Vagina (tissue), 2 donors: ENCODE data around the gene GRHL3. TPM values are rescaled to one million over a fixed set of nuclear protein-coding genes. Genes with fewer than 3 reads are reported as not detected.

Experiments used
- DNase-seq, 2 donors: peaks; one replicate each; pipeline ENCODE4 v3.0.0-alpha.2; 2017; ENCODE audit errors: extremely low spot score in 2 of 2
- H3K27ac ChIP-seq: fragments of 200-600 bp; sonication (generic); one replicate; pipeline ENCODE4 v1.5.1; 2019
- H3K27me3 ChIP-seq: fragments of 200-600 bp; sonication (generic); one replicate; pipeline ENCODE4 v1.5.1; 2019
- H3K36me3 ChIP-seq, 2 donors: fragments of 200-600 bp; sonication (generic); one replicate each; pipeline ENCODE4 v1.5.1; 2017 to 2019
- H3K4me1 ChIP-seq: fragments of 200-600 bp; sonication (generic); one replicate; pipeline ENCODE4 v1.5.1; 2019
- H3K4me3 ChIP-seq, 2 donors: fragments of 200-600 bp; sonication (generic); 1 replicate in 1 of 2; 2 replicates in 1 of 2; pipeline ENCODE4 v1.5.1; 2016 to 2019
- H3K9me3 ChIP-seq: fragments of 200-600 bp; sonication (generic); one replicate; pipeline ENCODE4 v1.5.1; 2019
- POLR2A ChIP-seq, 2 donors: fragments of 450-650 bp; IDR thresholded peaks; one replicate each; pipeline ENCODE4 v1.6.1; 2017; ENCODE audit warnings: antibody characterized with exemption in 2 of 2, mild to moderate bottlenecking in 2 of 2, moderate library complexity in 2 of 2
- POLR2AphosphoS5 ChIP-seq, 2 donors: sonication (generic); formaldehyde crosslinking; IDR thresholded peaks; one replicate each; pipeline ENCODE4 v1.9.0; 2017; ENCODE audit warnings: antibody characterized with exemption in 2 of 2, mild to moderate bottlenecking in 2 of 2, low read depth in 1 of 2; ENCODE audit not compliant: insufficient read depth in 1 of 2
- intact Hi-C: fragments of 100-400 bp; cut with DNase I; formaldehyde crosslinking; loops from one replicate; pipeline ENCODE4 v1.15.1; 2023
- total RNA-seq: library from RNA; depleted of rRNA; stranded (reverse); fragments of >200 nt; gene quantifications from one replicate; pipeline ENCODE4 v1.2.3, GENCODE V29; 2016
- TF ChIP-seq, protein P1 (sequence below), 3 experiments: fragments of 450-650 bp in 2 of 3; fragments of 200-600 bp in 1 of 3; sonication (generic) in 1 of 3; IDR thresholded peaks; one replicate each; pipeline ENCODE4 v1.5.1; 2017 to 2019; ENCODE audit warnings: antibody characterized with exemption in 3 of 3, mild to moderate bottlenecking in 2 of 3, moderate library complexity in 2 of 3

The GRHL3 gene
- total RNA-seq, 1 donor from 2014 or later = 58.7 TPM

DNA sequence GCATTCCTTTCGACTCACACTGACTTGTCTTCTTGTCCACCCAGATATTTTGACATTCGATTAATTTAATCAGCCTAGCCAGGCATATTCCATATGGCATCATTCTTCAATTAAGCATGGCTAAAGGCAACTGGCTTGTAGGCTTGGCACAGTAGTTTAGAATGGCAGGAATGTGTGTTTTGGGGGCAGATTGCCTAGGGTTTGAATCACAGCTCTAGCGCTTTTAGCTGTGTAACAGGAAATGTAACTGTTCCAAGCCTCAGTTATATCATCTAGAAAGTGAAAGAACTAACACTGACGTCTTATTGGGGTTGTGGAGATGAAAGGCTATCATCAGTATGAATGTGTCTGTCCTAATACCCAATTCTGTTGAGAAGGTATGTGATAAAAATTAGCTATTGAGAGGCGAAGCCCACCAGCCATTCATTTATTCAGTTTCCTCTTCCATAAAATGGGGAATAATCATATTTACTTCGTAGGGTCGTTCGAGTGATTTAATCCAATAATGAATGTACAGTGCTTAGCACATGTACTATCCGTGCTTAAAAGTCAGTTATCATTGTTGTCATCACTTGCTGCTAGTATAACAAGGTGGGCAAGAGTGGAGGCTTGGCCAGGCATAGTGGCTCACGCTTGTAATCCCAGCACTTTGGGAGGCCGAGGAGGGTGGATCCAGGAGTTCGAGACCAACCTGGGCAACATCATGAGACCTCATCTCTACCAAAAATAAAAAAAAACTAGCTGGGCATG is 41.6 kb upstream of the GRHL3 start:
- no peak overlapping the region for H3K27ac ChIP-seq

DNA sequence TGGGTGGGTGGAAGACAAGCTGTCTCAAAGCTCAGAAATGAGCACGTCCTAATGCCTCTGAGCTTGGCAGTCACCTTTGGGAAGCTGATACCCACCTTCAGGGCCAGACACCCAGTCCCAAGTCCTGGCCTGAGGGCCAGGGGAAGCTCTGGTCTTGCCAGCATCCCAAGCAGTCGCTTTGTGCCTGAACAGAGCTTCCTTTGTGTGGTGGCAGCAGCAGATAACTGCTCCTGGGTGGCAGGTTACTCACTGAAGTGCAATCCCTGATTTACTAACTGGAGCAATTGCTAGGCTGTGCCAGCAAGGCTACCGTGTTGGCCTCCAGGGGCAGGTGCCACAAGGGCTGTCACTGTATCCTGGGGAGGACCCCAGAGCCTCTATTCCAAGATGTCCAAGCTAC is 40.4 kb upstream of the GRHL3 start:
- no peaks in the 10 kb centered on the region for H3K36me3 ChIP-seq
- peaks cover 10% of the 10 kb centered on the region for H3K4me1 ChIP-seq
- no peak for DNase-seq
- TF ChIP-seq, protein P1, sequence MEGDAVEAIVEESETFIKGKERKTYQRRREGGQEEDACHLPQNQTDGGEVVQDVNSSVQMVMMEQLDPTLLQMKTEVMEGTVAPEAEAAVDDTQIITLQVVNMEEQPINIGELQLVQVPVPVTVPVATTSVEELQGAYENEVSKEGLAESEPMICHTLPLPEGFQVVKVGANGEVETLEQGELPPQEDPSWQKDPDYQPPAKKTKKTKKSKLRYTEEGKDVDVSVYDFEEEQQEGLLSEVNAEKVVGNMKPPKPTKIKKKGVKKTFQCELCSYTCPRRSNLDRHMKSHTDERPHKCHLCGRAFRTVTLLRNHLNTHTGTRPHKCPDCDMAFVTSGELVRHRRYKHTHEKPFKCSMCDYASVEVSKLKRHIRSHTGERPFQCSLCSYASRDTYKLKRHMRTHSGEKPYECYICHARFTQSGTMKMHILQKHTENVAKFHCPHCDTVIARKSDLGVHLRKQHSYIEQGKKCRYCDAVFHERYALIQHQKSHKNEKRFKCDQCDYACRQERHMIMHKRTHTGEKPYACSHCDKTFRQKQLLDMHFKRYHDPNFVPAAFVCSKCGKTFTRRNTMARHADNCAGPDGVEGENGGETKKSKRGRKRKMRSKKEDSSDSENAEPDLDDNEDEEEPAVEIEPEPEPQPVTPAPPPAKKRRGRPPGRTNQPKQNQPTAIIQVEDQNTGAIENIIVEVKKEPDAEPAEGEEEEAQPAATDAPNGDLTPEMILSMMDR (IDR thresholded peaks at IDR 0.05) = no peak
- no peak for TF ChIP-seq POLR2AphosphoS5 (IDR thresholded peaks at IDR 0.05; ENCODE audit: insufficient read depth in 1 of 2, low read depth in 1 of 2)
- TF ChIP-seq POLR2A (IDR thresholded peaks at IDR 0.05) = no peak
- intact Hi-C loops = no loop called here
- no peak overlapping the region for H3K27ac ChIP-seq
- no peaks in the 10 kb centered on the region for H3K9me3 ChIP-seq
- no peaks in the 10 kb centered on the region for H3K27me3 ChIP-seq
- H3K4me3 ChIP-seq = no peak overlapping the region

More for the DNA sequence above, 41.6 kb upstream of the GRHL3 start:
- Histone ChIP-seq H3K9me3 (no peaks in the 10 kb centered on the region), H3K27me3 (no peaks in the 10 kb centered on the region), H3K4me3 (no peak overlapping the region), H3K36me3 (no peaks in the 10 kb centered on the region), H3K4me1 (no peaks in the 10 kb centered on the region)
- TF ChIP-seq POLR2A (IDR thresholded peaks at IDR 0.05) (no peak), POLR2AphosphoS5 (IDR thresholded peaks at IDR 0.05; ENCODE audit: insufficient read depth in 1 of 2, low read depth in 1 of 2) (no peak)
- TF ChIP-seq, protein P1 (IDR thresholded peaks at IDR 0.05) = no peak
- intact Hi-C loops = no loop called here
- DNase-seq = no peak

DNA sequence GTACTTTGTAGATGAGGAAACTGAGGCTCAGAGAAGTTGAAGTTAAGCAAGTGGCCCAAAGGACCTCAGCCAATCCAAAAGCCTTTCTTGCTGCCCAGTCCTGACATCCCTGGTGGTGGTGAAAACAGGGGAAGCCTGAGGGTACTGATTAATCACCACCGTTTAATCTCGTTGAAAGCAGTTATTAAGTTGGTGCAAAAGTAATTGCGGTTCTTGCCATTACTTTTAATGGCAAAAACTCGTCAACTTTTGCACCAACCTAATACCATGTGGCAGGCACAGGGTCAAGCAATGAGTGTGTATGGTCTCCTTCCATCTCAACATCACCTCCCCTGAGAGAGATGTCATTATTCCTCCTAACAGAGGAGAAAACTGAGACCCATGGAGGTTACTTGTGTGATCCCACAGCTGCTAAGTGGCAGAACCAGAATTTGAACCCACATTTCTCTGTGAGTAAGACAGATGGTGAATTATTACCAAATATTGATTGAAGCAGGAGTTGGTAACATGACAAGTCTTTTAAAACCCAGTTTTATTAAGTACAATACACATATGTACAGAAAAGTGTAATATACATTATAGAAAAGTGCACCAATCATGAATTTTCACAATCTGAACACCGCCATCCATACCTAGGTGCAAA is 39.4 kb upstream of the GRHL3 start:
- no peak for DNase-seq
- H3K4me1 ChIP-seq = peaks cover 19% of the 10 kb centered on the region
- TF ChIP-seq POLR2A (IDR thresholded peaks at IDR 0.05) (no peak), POLR2AphosphoS5 (IDR thresholded peaks at IDR 0.05; ENCODE audit: insufficient read depth in 1 of 2, low read depth in 1 of 2) (no peak)
- TF ChIP-seq, protein P1 (IDR thresholded peaks at IDR 0.05) = no peak
- H3K4me3 ChIP-seq = no peak overlapping the region
- H3K9me3 ChIP-seq = no peaks in the 10 kb centered on the region
- no peak overlapping the region for H3K27ac ChIP-seq
- intact Hi-C loops = no loop called here
- no peaks in the 10 kb centered on the region for H3K27me3 ChIP-seq
- H3K36me3 ChIP-seq = no peaks in the 10 kb centered on the region

DNA sequence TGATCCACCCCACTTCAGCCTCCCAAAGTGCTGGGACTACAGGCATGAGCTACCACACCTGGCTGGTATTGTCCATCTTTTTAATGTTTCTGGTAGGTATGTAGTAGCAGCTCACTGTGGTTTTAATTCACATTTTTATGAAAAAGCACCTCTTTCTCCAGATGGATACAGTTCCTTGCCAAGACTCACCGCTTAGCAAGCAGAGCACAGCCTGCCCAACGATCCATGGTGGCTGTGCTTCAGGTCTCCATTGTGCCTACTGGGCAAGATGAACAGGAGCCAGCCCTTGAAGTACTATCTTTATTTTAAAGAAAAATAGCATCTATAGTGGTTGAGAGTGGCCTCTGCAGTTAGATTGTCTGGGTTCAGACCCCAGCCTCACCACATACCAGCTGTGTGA is 37.6 kb upstream of the GRHL3 start:
- no peak overlapping the region for H3K27ac ChIP-seq

More for the DNA sequence above, 37.6 kb upstream of the GRHL3 start:
- Histone ChIP-seq H3K27me3 (no peaks in the 10 kb centered on the region), H3K36me3 (no peaks in the 10 kb centered on the region), H3K4me3 (no peak overlapping the region), H3K9me3 (no peaks in the 10 kb centered on the region), H3K4me1 (peaks cover 26% of the 10 kb centered on the region)
- DNase-seq = no peak
- intact Hi-C loops = no loop called here
- TF ChIP-seq POLR2AphosphoS5 (IDR thresholded peaks at IDR 0.05; ENCODE audit: insufficient read depth in 1 of 2, low read depth in 1 of 2) (no peak), POLR2A (IDR thresholded peaks at IDR 0.05) (no peak)
- TF ChIP-seq, protein P1 (IDR thresholded peaks at IDR 0.05) = no peak
